NCI-H82 treated with DMSO at 0.1 percent for 48 hours (cell line): ENCODE results near the gene UQCRC1.

Experiments used
- DNase-seq: peaks from one replicate; lab custom pipeline; 2025; ENCODE audit not compliant: unreplicated experiment; lab: John Stamatoyannopoulos, UW

Gene UQCRC1

DNA sequence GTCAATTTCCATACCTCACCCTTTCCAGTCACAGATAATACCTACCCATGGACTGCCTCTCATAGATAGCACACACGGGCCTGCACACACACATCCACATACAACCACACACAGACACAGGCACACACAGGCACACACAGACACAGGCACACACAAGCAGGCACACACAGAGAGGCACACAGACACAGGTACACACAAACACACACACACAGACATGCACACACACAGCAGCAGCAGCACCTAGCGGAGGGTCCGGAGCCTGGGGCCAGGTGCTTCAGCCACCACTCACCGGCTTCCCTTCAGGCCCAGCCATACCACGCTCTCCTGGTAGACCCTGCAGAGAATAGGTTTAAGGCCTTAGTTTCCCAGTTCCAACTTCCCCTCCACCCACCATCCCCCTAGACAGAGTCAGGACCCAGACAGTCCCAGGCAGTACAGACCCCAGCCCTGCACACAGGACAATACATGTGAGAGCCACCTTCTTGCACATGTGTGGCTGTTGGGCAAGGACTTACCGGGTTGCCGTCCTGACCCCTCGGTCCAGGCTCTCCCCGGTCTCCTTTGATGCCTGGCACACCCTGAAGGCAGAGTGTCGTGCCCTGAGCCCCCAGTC lies 35.4 kb downstream of the UQCRC1 start:
- DNase-seq, result no peak

DNA sequence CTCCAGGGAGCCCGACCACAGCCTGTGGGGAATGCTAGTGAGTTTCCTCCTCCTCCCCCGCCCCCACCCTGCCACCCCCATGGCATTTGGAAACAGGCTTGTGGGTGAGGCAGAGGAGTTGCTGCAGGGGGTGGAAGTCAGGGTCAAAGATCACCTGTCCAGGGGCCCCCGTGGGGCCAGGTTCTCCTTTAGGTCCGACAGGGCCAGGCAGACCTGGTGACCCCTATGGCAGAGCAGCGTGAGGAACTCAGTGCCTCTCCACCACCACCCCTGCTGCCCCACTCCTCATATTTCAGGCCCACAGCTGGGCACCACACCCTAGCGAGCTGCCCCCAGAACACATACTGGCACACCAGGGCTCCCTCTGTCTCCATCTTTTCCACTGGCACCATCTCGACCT lies 36.9 kb downstream of the UQCRC1 start:
- DNase-seq, result no peak

DNA sequence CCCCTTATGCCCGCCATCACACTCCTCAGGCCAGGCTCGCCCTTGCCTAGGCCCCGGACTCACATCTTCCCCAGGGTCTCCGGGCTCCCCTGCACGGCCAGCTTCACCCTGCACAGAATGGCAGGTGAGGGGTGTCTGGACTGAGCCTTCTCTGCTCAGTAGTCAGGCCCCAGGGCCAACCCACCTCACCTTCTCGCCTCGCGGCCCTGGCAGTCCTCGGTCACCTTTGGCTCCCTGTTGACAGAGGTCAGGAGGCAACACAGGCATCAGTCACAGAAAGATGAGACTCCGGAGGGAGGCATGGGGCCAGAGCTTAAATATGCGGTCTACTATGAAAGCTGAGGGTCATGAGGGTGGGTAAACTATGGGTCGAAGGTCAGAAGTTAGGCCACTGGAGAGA lies 37.5 kb downstream of the UQCRC1 start:
- DNase-seq, result no peak

DNA sequence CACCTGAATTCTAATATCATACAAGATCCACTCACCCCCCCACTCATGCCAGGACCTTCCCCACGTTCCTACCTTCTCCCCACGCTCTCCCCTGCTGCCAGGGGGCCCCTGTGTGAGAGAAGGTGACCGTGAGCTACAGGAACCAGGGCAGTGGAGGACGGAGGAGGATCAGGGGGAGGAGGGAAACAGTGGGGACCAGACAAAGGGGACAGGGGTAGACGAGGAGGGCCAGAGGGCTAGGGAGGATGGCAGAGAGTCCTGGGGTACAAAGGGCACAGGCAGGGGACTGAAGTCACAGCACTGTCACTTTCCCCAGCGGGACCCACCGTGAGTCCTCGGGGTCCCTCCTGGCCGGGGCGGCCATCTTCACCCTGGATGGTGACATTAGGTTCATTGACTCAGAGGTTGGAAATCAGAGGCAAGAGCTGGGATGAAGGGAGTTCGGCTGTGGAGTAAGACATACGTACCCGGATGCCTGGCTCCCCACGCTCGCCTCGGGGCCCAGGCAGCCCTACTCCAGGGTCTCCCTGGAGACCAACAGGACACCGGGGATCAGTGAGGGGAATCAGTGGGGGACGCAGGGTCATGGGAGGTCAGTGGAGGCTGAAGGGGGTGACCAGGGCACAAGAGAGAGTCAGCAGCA lies 39.5 kb downstream of the UQCRC1 start:
- DNase-seq, result no peak

DNA sequence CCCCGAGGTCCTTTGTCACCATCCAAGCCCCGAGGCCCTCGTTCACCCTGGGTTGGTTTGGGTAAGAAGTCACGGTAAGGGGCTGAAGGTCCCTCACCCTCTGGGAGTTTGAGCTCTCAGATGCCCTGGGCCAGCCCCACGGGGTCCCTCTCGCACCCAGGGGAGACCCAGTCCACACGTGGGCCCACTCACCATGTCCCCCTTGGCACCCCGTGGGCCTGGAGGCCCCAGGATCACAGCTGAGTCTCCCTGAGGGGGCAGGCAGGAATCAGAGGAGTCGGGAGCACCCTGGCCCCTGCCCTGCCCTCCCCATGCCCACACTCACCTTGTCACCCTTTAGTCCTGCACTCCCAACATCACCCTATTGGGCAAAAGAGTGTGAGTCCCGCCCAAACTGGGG lies 40.0 kb downstream of the UQCRC1 start:
- DNase-seq, result no peak

DNA sequence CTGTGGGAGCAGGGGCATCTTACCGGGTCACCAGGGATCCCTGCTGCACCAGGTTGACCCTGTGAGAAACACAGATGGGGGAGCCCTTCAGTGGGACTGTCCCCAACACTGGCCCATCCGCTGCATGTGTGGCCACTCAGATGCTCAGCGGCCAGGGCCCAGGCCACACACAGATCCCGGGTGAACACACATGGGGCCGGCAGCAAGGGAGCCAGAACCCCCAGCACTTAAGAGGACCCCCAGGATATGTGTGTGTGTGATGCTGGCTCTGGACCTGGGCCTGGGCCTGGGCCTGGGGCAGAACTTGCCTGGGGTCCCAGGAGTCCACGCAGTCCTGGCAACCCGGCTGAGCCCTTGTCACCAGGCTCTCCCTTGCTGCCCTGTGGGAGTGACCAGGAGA lies 41.0 kb downstream of the UQCRC1 start:
- no peak for DNase-seq

DNA sequence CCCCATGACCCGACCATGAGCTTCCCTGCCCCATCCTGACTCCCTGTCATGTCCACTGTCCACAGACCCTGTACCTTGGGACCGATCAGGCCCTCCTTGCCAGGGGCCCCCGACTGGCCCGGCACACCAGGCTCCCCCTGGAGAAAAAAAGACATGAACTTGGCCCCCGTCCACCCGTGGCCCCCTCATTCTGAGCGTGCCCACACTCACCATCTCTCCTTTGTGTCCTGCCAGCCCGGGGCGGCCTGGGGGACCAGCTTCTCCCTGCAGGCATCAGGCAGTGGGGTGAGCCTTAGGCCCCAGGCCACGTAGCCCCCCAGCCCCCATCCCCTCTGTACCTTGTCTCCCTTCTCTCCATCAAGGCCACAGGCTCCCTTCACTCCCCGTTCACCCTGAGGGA lies 41.9 kb downstream of the UQCRC1 start:
- no peak for DNase-seq

DNA sequence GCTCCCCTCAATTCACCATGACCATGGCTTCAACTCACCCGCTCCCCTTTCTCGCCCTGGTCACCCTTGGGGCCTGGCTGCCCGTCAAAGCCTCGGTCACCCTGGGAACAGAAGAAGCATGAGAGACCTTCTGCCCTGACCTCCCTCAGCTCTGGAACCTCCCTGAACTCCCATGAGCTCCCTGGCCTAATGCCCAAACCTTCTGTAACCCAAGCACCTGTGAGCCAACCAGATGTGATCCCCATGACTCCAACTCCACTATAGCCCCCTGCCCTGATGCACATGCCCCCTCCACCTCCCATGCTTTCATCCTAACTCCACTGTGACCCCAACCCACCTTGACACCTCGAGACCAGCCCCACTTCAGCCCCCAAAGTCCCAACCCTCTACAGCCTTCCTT lies 42.4 kb downstream of the UQCRC1 start:
- no peak for DNase-seq

DNA sequence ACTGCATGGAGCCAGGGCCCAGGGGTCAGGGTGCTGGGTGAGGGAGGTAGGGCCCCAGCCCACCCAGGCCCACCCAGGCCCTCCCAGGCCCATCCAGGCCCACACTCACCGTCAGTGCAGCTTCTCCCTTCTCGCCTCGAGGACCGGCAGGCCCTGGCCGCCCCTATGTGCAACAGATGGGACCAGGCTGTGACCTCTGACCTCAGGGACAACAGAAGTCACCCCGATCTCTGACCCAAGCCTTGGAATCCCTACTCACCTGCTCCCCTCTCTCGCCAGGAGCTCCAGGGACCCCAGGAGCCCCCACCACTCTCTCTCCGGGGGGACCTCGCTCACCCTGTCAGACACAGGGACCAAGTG lies 43.1 kb downstream of the UQCRC1 start:
- no peak for DNase-seq

DNA sequence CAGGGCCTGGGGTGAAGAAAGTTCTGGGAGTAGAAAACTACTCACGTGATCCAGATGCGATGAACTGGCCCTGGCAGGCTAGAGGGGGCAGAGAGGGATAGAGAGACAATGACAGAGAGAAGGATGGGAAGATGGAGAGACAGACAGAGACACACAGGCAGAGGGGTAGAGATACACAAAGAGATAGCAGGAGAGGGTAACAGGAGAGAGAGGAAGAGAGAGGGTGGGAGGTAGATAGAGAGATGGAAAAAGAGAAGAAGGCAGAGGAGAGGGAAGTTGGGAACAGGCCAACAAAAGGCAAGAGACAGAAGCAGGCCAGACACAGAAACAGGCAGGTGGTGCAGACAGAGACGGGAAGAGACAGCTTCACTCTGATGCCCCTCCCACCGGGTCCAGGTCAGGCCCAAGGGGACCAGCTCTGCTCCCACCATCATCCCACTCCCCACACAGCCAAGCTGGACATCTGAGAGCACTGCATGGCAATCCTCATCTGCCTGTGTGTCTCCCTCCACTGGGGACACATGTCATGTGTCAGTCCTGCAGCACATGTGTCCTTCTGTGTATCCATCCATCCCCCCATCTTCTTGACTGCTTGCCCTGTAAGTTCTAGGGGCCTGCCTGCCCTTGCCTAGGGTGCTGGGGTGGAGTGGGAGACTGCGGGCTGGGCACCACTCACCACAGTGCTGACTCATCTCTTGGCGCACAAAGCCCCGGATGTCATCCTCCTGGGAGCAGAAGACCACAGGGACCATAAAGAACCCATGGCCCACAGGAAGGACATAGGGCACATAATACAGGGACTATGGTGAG lies 43.6 kb downstream of the UQCRC1 start:
- no peak for DNase-seq

DNA sequence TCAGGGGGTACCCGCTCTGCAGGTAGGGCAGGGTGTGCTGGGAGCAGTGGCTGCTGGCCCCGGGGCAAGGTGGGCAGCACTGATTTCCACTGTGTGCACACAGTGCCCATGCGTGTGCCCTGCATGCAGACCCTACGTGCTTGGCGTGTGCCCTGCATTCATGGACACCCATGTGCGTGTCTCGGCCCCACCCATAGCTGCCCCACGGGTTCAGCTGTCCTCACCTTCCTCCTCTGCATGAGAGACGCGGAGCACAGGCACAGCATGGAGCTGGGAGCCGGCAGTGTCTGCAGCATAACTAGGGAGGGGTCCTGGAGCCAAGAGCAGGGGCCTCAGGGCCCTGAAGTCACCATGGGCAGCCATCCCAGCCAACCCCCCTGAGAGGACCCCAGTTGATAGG lies 44.3 kb downstream of the UQCRC1 start:
- DNase-seq, result no peak

DNA sequence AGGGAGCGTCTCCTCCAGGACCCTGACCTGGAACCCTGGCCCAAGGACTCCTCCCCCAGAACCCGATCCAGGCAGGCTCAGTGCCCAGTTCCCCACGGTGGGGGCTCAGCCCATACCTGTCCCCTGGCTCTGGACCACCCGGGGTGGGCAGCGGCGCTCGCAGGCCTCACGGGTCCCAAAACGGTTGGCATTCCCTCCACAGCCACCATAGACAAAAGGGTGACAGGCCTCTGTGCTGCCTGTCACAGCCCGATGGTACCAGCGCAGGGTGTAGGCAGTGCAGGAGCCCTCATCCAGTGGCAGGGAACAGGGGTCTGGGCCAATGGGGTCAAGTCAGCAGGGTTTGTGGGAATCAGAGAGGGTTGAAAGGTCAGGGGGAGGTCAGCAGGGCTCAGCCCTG lies 44.8 kb downstream of the UQCRC1 start:
- no peak for DNase-seq

DNA sequence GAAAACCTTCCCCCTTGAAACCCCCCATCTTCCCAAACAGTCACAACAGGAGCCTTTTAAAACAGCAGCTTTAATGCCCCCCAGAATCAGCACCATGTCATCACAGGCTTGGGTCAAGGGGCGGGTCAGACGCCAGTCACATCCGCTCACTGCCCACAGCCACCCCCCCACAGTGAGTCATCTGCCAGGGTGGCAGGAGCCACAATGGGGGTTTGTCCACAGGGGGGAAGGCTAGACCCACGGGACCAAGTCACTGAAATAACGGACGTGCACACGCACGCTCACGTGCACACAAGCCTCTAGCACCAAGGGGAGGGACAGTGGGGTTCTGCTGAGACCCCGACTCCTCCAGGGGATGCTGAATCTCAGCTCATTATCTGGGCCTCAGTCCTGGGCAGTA lies 45.4 kb downstream of the UQCRC1 start:
- DNase-seq, result no peak

DNA sequence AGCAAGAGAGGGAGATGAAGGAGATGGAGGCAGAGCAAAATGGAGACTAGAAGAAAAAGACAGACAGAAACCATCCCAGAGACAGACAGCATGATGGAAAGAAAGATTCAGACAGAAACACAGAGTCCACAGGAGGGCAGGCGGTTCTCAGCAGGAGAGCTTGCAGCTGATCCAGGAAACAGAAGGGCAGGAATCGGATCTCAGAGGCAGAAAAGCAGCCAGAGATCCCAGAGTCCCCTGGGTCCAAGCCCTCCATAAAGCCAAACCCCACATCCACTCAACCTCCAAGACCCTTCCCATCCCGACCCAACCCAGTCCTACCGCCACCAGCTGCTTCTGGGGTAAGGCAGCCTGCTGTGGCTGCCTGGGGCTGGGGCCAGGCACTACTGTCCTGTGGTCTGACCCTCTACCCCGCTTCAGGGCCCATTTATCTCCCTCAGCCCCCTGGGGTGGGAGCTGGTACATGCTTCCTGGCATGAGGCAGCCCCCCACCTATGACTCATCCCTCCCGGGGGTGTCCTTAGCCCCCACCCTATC lies 46.0 kb downstream of the UQCRC1 start, which contains the start of gene UCN2:
UCN2 (minus strand) TSS at position 400 of the 537 bp plus-strand sequence. CDS start 657 bp downstream, outside the sequence.
- no peak for DNase-seq

DNA sequence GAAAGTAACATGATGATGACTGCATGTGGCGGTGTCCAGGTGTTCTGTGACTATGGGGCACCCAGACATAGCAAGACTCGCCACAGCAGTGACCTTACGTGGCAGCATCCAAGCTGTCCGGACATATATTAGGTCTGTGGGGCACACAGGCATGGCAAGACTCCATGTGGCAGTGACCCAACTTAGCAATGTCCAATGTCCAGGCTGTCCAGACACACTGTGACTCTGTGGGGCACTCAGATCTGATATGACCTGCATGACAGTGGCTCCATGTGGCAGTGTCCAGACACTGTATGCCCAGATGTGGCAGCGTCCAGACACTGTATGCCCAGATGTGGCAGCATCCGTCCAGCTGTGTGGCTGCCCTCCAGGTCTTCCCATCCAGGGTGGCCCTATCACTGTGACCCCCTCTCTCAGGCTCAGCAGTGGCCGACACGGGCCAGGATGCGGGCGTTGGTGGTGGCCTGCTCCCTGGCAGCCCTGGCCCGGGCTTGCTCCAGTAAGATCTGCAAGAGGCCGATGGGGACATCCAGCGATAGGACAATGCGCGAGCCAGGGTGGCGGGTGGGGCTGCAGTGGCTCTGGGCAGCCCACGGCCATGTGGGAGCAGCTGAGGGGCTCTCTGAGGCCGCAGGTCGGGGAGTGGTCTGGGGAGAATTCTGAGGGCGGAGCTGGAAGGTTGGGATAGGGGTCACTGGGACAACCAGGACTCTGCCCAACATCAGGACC lies 46.9 kb downstream of the UQCRC1 start:
- DNase-seq, result no peak

DNA sequence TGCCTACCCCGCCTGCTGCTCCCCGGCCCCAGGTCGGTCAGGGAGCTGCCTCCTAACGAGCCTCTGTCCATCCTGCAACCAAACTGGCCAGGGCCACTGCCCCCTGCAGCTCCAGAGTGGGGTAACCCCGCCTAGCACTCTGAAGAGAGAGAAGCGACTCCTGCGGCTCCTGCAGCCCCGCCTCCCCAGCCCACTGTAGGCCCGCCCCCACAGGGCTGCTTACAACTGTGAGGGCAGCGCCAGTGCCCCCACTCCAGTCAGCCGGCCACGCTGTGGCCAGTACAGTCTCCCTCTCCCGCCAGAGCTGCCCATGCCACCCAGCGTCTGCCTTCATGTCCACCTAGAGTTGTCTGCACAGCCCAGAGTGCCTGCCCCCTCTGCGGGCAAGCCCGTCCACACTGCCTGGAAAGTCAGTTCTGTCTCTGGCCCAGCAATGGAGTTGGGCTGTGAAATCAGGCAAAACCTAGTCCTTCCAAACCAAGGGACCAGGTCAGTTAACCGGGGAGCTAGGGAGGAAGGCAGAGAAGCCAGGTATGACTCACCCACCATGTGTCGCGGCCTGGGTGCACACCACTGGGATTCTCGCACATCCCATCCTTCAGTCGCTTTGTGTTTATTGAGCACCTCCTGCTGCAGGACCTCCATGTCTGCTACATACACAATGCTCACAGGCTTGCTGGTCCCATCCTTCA lies 48.3 kb downstream of the UQCRC1 start:
- DNase-seq, result peak; percentile 39

DNA sequence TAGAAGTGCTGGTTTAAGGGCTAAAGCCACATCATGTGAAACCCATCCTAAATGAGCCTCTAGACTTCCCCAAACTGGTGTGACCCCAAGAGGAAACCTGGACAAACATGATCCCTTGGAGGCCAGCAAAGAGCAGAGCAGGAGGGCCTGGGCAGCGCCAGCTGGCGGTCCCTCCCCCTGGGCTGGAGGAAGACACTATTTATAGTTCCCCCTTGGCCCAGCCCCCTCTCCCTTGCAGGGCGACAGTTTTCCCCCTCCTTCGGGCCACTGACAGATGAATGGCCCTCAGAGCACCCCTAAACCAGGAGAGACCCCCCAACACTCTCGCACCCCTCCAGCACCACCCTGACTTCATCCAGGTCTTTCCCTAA lies 48.8 kb downstream of the UQCRC1 start:
- peak; percentile 39 for DNase-seq

DNA sequence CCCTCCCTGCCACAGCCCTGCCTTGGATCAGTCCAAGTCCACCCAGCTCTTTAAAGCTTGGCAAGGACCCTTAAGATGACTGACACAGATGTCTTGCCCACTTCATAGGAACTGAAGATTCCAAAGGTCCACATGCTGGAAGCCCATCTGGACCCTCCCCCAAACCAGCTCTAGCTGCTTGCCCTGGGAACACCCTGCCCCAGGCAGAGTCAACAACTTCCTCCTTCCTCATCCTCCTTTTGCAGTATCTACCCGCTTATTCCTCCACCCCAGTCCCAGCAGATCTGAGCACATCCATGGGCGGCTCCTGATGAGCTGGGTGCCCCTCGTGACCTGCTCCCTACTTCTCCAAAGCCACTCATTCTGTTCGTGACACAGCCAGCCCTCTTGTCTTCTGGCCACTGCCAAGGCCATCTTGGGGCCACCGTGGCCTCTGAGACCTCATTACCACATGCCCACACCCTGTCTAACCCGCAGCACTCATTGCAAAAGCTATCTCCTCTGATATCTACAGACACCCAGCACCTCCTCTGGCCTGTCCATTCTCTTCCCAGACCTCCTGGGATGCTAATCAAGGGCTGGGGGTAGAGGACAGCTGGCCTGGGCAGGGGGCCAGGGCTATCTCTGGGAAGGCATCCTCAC lies 50.8 kb downstream of the UQCRC1 start:
- DNase-seq, result no peak

DNA sequence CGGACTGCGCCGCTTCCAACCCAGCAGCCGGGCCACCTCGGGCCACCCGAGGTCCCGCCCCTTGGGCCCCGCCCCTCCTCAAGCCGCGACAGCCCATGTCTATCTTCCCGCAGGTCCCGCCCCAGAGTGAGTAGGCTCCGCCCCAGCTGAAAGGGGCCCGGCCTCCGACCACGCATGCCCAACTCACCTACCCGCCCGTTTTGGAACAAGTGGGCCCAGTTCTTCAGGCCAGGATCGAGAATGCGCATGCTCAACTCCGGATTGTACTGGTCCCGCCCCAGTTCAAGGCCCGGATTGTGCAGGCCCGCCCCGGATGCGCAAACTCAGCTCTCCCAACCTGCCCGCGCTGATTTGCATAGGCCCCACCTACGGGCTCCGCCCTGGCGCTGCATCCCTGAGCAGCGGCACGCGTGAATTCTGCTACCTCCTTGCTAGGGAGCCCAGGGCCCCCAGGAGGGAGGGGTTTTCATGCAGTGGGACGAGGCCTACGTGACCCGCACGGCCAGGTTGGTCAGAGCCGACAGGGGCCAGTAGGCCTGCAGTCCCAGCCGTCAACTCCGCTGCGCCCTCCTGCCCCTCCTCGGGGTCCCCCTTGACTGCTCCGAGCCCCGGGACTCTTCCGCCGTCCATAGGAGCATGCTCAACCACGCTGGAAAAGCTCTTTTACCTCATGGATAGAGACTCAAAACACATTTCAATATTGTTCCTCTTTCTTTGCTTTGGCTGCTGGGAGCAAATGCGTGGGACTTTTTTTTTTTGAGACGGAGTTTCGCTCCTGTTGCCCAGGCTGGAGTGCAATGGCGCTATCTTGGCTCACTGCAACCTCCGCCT lies 52.4 kb downstream of the UQCRC1 start, which contains the start of gene PFKFB4:
PFKFB4 (minus strand) TSS at position 8 of the 831 bp plus-strand sequence. CDS start 26 bp downstream, outside the sequence.
- DNase-seq, result peak; percentile 98
